HT-29 (cell line): ENCODE results near the gene MET. TPM values are rescaled to one million over a fixed set of nuclear protein-coding genes. Genes with fewer than 3 reads are reported as not detected.

Source experiments
- DNase-seq: peaks from one replicate; pipeline ENCODE4 v3.0.0-alpha.2; 2015; ENCODE audit warnings: low spot score
- total RNA-seq: library from RNA; depleted of rRNA; stranded (reverse); fragments of >200 nt; shearing (Covaris generic); gene quantifications from 2 replicates; pipeline ENCODE4 v1.2.3, GENCODE V29; 2014

The MET gene
- total RNA-seq, 1 experiment from 2014 or later: 128 TPM

GRCh38 chr7:116665332-116665996, 6.5 kb upstream of the MET start:
- no peak for DNase-seq

- DNase-seq: no peak
Measured at GRCh38 chr7:116669769-116670168, 2.2 kb upstream of the MET start.

- DNase-seq: peak; percentile 92
Measured at GRCh38 chr7:116670409-116671015, 1.5 kb upstream of the MET start.

- DNase-seq: no peak
Measured at GRCh38 chr7:116671111-116671510, 885 bp upstream of the MET start.

- DNase-seq: peak; percentile 65
Measured at GRCh38 chr7:116672596-116673456, 830 bp downstream of the MET start.

- DNase-seq: peak; percentile 65
Measured at GRCh38 chr7:116673457-116673865, 1.5 kb downstream of the MET start.

- DNase-seq: peak; percentile 68
Measured at GRCh38 chr7:116674508-116675173, 2.6 kb downstream of the MET start.

GRCh38 chr7:116675812-116676355, 3.9 kb downstream of the MET start:
- no peak for DNase-seq

GRCh38 chr7:116678780-116679179, 6.8 kb downstream of the MET start:
- no peak for DNase-seq

- no peak for DNase-seq
Measured at GRCh38 chr7:116679500-116679899, 7.5 kb downstream of the MET start.

- no peak for DNase-seq
Measured at GRCh38 chr7:116683786-116684185, 11.8 kb downstream of the MET start.

GRCh38 chr7:116686033-116686432, 14.0 kb downstream of the MET start:
- DNase-seq: no peak

- DNase-seq: peak; percentile 69
Measured at GRCh38 chr7:116686812-116687419, 14.9 kb downstream of the MET start.

GRCh38 chr7:116687801-116688201, 15.8 kb downstream of the MET start:
- peak; percentile 75 for DNase-seq

GRCh38 chr7:116689790-116690259, 17.8 kb downstream of the MET start:
- DNase-seq: peak; percentile 54

- DNase-seq: peak; percentile 58
Measured at GRCh38 chr7:116691664-116692063, 19.7 kb downstream of the MET start.

- peak; percentile 65 for DNase-seq
Measured at GRCh38 chr7:116692401-116693308, 20.7 kb downstream of the MET start.

- DNase-seq: no peak
Measured at GRCh38 chr7:116696707-116697106, 24.7 kb downstream of the MET start.

- no peak for DNase-seq
Measured at GRCh38 chr7:116697152-116697551, 25.2 kb downstream of the MET start.

GRCh38 chr7:116697761-116698160, 25.8 kb downstream of the MET start:
- DNase-seq: no peak
